GM19395 (cell line): ENCODE measurements around the gene SHISA5.
"Not testable (repeated sequence)": the region's sequence is repeated elsewhere in the genome, so short reads cannot be mapped to it uniquely, and the experiment has no call there.

Experiments
- ATAC-seq: cut with Tn5 transposase; IDR thresholded peaks from one replicate; pipeline ENCODE4 v1.9.1; 2021; ENCODE audit warnings: mild to moderate bottlenecking, moderate library complexity; ENCODE audit not compliant: unreplicated experiment

Gene SHISA5

DNA sequence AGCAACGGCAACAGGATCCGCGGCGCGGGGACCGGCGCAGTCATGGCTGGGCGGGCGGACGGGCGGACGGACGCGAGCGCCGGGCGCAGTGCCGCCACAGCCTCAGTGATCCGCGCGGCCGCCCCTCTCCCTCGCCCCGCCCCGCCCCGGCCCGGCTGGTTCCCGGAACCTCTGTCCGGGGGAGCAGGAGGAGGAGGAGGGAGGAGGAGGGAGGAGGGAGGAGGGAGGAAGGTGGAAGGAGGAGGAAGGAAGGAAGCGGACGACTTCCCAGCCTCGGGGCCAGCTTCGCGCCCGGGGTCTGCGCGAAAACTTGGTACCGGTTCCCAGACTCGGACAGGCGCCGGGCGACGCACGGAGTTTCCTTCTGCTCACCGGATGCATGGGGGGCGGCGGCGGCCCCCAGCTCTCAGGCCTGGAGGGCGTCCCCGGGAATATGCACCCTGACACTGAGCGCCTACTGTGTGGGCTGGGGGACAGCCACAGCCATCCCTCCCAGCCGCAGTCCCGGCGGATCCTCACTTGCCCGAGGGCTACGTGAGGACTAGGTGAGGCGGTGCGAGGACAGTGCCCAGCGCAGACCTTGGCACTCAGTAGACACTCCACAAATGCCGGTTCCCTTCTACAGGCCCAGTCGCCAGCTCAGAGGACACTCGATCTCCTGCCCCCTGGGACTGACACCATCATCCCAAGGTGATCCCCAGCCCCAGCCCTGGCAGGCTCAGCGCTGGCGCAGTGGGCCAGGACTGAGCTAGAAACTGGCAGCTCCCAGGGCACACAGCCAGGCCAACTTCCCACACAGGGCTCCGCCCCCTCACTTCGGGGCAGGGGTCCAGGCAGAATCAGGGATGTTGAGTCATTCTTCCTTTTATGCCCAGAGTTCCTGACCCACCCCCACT is at the start of gene SHISA5:
SHISA5 (minus strand) TSS at position 124 of the 896 bp plus-strand sequence; CDS start at position 44, 80 bp downstream.
- ATAC-seq, result no peak

- ATAC-seq, result no peak
Measured at GRCh38 chr3:48553361-48553760, 49.4 kb upstream of the SHISA5 start.

DNA sequence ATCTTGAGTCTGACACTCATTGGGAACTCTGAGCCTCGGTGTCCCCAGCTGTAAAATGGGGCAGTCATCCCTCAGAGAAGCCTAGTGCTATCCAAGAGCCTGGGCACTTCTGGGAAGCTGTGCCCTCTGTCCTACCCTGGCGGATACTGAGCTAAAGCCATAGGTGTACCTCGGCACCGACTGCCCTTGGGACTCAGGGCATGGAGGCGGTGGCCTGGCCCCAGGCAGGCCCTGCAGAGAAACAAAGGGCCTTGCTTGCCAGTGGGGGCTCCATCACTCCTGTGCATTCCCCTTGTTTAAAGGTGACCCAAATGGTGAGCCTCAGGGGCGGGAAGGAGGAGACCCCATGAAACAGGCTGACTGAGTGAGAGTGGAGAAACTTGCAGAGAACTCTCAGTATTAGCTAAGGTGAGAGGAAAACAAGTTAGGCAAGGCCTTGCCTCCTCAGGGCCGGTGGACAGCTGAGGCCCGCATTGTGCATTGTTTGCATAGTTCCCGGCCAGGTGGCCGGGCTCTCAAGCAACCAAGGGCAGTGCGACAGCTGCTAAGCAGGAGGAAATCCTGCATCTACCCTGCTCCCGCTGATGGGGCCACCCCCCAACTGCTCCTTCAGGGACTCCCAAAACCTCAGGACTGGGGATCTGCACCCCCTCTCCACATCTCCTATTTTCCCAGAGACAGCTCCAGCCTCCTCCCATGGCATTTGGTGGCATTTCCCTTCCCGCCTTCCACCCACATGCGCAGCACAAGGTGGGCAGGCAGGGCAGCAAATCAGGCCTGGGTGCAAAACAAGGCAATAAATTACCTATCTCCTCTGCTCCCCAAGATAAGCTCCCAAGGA is 48.4 kb upstream of the SHISA5 start:
- ATAC-seq, result no peak

DNA sequence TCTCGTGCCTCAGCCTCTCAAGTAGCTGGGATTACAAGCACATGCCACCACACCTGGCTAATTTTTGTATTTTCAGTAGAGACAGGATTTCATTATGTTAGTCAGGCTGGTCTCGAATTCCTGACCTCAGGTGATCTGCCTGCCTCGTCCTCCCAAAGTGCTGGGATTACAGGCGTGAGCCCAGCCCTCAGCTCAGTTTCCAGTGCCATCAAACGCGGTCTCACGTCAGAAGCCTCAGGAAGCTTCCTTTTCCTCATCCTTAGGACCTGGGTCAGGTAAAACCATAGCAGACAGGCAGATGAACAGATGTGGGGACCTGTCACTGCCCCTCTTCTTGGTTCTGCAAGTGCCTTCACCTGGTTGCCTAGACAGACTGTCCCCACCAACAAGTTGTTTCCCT is 47.7 kb upstream of the SHISA5 start:
- not testable (repeated sequence) for ATAC-seq

GRCh38 chr3:48548729-48549705 is 45.0 kb upstream of the SHISA5 start:
- ATAC-seq, result peak; percentile 61

GRCh38 chr3:48548126-48548525 is 44.2 kb upstream of the SHISA5 start:
- no peak for ATAC-seq

GRCh38 chr3:48546203-48546829 is 42.3 kb upstream of the SHISA5 start:
- ATAC-seq, result no peak

DNA sequence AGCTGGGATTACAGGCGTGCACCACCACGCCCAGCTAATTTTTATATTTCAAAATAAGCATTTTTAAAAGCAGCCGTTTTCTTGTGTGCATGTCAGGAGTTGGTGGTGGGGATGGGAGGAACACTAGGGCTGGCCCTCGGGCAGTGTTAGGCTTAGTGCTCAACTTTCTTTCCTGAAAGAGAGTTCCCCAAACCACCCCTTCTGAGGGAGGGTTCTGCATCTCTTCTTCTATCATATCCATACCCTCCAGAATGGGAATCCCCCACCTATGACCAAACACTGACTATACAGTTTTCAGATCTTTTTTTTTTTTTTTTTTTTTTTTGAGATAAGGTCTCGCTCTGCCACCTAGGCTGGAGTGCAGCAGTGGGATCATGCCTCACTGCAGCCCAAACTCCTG is 40.2 kb upstream of the SHISA5 start:
- no peak for ATAC-seq

- no peak for ATAC-seq
Measured at GRCh38 chr3:48543271-48543866, 39.4 kb upstream of the SHISA5 start.

GRCh38 chr3:48538451-48538850 is 34.5 kb upstream of the SHISA5 start:
- no peak for ATAC-seq

DNA sequence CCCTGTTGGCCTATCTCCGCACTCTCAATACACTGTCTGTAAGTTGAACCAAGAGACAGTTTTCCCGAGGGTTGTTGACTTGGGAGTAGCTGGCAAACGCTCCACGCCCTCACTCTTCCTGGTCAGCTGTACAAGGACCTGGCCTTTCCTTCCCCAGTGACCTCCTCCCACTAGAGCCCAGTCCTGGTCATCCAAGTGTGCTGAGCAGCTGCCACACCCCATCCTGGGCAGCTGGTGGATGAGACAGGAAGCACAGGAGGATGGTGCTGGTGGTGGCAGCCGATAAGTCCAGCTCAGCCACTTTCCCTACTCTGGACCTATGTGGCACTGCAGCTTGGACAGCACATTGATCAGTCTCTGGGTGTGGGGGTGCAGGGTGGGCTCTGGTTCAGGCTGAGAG is 32.8 kb upstream of the SHISA5 start:
- no peak for ATAC-seq

GRCh38 chr3:48536116-48536515 is 32.1 kb upstream of the SHISA5 start:
- no peak for ATAC-seq

DNA sequence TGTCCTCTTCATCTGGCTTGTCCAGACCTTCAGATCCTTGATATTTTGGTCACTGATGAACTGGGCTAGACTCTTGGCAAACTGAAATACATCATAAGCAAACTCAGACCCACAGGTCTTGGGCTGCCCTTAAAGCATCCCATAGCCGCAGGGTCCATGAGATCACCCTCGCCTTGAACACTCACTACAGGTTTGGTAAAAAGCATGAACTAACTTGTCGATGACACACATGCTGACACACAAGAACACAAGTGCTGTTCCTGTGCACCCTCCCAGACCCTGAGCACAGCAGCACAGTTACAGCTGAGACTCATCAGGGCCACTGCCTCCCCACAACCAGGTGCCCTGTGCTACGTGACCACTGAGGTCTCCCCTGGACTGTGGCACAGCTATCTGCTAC is 31.6 kb upstream of the SHISA5 start:
- ATAC-seq, result no peak

DNA sequence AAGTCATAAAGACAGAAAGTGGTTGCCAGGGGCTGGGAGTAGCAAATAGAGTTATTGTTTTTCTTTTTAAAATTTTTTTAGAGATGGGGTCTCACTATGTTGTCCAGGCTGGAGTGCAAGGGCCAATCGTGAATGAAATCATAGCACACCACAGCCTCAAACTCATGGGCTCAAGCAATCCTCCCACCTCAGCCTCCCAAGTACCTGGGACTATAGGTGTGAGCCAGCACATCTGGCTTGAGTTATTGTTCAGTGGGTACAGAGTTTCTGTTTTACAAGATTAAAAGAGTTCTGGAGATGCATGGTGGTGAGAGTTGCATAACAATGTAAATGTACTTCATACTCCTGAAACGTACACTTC is 29.0 kb upstream of the SHISA5 start:
- ATAC-seq, result no peak

DNA sequence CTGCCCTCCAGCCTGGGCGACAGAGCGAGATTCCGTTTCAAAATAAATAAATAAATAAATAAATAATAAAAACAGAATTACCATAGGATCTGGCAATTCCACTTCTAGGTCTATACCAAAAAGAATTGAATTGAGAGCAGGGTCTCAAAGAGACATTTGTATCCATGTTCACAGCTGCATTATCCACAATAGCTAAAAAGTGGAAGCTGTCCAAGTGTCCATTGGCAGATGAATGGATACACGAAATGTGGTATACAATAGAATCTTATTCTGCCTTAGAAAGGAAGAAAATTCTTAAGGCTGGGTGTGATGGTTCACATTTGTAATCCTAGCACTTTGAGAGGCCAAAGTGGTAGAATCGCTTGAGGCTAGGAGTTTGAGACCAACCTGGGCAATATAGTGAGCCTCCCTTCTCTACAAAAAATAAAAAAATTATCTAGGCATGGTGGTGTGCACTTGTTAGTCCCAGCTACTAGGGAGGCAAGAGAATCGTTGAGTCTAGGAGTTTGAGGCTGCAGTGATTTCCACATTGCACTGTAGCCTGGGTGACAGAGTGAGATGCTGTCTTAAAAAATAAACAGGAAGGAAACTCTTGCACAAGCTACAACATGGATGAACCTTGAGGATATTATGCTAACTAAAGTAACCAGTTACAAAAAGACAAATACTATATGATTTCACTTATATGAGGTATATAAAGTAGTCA is 28.4 kb upstream of the SHISA5 start:
- ATAC-seq, result no peak

DNA sequence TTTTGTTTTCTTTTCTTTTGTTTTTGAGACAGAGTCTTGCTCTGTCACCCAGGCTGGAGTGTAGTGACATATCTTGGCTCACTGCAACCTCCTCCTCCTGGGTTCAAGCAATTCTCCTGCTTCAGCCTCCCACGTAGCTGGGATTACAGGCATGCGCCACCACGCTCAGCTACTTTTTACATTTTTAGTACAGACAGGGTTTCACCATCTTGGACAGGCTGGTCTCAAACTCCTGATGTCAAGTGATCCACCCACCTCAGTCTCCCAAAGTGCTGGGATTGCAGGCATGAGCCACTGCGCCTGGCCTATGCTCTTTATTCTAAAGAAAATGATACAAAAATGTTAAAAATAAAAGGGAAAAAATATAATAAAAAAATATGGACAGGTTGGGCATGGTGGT is 26.7 kb upstream of the SHISA5 start:
- ATAC-seq, result not testable (repeated sequence)

DNA sequence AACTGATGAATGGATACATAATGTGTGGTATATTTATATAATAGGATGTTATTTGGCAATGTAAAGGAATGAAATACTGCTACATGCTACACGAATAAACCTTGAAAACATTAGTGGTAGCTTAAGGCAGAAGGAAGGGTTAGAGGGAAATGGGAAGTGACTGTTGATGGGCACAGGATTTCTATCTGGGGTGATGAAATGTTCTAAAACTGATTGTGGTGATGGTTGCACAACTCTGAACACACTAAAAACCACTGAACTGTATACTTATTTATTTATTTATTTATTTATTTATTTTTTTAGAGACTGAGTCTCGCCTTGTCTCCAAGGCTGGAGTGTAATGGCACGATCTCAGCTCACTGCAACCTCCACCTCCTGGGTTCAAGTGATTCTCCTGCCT is 24.8 kb upstream of the SHISA5 start:
- no peak for ATAC-seq

- no peak for ATAC-seq
Measured at GRCh38 chr3:48528048-48528447, 24.1 kb upstream of the SHISA5 start.

GRCh38 chr3:48524970-48525369 is 21.0 kb upstream of the SHISA5 start:
- no peak for ATAC-seq
